NB4 (cell line): ENCODE measurements around the gene APOC3.

ENCODE experiments used
- CTCF ChIP-seq: IDR thresholded peaks from one replicate; pipeline ENCODE4 v1.5.1; 2012; ENCODE audit warnings: low read depth, low read length
- POLR2A ChIP-seq: IDR thresholded peaks from 2 replicates; pipeline ENCODE4 v1.6.1; 2011; ENCODE audit warnings: mild to moderate bottlenecking; ENCODE audit not compliant: insufficient read length; ENCODE audit errors: extremely low read depth

- TF ChIP-seq CTCF, result no peak
- TF ChIP-seq POLR2A, result no peak
Observed at GRCh38 chr11:116787436-116787785, 42.3 kb upstream of the APOC3 start.
